Femur (tissue), 1 donor: Measurements from ENCODE around the gene ALDH7A1.
A peak's percentile ranks its signal among the peaks of the same experiment; 100 is the strongest.

Experiments
- DNase-seq: peaks from one replicate; pipeline ENCODE4 v3.0.0-alpha.2; 2017

ALDH7A1 gene

DNA sequence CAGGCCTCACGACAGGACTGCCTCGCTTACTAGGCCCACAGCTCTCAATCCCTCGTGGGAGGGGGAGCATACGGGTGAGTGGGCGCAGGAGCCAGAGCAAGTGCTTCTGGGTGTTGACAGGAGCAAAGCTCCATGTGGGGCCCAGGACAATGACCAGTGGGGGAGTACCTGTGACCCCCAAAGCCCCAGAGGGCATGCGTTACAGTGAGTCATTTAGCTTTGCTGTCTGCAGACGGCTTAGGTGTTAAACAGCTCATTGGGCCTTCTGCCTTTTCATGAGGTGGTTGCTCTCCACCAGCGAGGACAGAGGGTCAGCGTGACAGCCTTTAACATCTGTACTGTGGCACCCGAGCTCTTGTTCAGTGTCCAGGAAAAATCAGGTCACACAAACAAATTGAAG lies 93.6 kb downstream of the ALDH7A1 start:
- DNase-seq: no peak

DNA sequence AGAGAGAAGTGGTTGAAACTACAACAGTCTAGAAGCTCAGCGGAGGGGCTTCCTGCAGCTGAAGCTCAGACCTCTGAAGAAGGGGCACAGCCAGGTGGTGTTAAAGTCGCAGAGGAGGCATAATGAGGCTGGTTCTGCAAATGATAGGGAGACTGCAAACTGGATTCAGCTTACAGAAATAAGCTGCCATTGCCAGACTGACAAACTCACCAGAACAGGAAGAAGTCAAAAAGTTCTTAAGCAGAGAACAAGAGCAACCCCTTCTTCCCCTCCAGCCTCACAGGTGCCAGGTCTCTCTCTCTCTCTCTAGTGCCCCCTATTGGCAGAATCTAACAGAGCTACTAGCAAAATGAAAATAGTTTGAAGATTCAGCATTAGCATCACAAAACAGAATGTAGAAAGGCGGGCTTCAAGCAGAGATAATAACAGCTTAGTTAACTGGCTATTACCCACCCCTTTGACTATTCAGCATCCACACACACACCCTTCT lies 95.1 kb downstream of the ALDH7A1 start:
- no peak for DNase-seq

DNA sequence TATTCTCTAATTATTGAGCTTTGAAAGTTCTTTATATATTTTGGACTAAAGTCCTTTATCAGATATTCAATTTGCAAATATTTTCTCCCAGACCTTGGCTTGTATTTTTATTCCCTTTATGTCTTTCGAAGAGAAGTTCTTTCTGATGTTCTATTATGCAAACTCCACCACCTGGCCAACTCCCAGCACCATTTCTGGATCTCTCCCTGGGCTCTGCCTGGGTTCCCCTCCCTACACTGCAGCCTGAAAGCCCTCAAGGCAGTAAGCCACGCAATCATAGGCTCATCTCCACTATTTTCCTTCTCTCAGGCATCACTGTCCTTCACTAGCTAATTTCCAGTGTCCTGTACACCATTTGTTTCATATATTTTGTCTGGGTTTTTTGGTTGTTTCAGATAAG lies 95.7 kb downstream of the ALDH7A1 start:
- DNase-seq: no peak

DNA sequence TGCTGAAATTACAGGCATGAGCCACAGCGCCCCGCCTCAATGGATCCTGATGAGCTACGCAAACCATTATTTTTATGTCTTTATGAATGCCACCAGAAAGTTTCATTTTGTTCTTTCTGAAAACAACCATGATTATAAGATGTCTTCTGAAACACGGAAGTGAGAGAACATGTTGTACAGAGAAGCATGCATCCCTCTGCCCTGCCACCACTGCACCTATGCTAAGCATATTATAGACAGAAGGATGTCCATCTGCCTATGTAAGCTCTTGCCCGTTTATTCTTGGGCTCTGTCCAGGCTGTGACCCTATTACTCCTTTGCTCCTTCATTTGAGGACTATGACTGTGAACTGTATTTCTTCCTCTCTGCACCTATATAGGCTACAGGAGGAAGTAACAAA lies 97.5 kb downstream of the ALDH7A1 start:
- DNase-seq: no peak

DNA sequence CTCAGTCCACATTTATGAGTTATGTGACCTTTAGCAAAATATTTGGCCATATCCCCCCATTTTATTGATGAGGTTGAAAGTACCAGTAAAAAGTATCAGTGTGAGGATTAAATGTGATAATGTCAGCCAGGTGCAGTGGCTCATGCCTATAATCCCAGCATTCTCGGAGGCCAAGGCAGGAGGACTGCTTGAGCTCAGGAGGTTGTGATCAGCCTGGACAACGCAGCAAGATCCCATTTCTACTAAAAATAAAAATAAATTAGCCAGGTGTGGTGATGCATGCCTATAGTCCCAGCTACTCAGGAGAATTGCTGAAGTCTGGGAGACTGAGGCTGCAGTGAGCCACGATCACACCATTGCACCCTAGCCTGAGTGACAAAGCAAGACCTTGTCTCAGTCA lies 100.6 kb downstream of the ALDH7A1 start:
- DNase-seq: no peak

DNA sequence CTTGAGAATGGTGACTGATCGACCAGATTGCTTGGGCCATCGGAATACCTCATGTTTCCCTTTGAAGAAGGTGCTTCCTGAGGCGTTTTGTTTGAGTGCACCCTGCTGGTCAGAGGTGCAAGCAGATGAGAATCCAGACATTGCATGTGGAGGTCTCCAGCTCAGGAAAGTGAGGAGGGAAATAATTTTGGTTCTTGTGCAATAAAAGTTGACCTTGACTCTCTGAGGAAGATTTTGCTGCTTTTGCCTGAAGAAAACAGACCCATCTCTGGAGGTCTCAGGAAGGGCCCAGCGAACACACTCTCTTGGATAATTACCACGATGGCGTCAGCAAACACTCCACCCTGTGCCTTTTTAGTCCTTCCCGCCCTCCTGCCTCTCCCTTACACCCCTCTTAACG lies 102.1 kb downstream of the ALDH7A1 start:
- no peak for DNase-seq

DNA sequence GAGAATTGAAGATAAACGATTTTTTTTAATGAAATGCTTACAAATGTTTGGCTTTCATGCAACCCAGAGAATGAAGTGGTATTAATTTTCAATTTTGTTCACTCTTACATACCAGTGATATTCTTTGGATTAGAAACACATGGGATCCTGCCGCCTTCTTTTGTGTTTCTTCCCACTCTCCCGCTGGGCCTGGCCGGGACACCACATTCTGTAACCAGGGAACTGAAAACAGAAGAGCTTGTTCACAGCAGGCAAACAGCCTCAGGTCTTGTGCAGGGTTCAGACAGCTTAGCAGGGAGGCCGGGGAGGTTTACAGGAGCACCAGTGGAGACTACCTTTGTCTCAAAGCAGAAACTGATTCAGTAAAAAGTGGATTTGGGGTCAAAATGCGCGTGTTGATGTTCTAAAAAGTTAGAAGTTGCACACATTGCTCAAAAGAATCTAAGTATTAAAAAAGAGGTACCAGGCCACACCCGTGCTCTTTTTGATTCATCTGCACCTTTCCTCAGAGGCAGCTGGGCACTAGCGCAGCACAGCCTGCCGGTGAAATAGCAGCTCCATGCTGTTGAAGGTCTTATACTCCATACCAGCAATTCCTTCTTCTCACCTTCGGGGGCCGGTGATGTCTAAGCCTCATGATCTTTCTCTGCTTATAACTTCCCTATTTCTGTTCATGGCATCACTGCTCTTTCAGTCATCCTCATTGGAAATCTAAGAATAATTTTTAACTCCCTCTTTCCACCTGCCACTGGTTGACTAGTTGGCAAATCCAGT lies 104.7 kb downstream of the ALDH7A1 start:
- peak; percentile 57 for DNase-seq

DNA sequence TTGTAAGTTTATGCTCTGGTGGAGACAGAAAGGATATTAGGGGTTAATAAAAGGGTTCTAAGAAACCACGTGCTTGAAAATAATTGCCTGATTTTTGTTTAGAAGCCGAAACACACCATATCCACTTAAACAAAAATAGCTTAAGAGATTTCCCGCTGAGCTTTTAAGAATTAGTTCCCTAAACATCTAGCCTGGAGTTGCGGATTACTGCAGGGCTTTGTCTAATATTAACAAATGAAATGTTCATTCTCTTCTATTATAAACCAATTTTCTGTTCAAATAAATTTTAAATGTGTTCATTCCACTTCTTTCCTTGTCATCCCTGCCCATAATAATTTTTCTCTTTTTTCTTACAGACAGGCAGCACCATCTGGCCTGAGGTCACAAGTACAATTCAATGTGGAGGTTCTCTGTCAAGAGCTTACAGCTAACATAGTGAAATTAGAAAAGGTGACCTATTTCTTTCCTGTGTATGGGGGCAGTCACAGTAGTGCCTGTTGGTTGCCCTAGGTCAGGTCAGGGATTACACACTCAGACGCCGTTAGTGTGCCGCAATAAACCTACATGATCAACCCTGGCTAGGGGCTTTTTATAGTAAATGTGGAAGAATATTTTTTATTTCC lies 106.5 kb downstream of the ALDH7A1 start:
- no peak for DNase-seq

DNA sequence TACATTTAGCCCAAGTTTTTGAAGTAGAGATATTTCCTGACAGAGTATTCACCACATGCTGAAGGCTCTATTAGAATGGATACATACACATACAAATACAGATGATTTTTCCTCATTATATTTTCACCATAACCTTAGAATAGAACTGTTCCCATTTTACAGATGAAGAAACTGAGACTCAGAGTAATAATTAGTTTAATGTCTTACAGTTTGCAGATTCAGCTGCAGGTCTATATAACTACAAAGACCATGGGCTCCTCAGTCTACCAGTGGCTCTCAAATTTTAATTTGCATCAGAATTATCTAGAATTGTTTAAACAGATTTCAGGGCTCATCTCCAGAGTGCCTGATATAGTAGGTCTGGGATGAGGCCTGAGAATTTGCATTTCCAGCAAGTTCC lies 107.4 kb downstream of the ALDH7A1 start:
- DNase-seq: no peak

DNA sequence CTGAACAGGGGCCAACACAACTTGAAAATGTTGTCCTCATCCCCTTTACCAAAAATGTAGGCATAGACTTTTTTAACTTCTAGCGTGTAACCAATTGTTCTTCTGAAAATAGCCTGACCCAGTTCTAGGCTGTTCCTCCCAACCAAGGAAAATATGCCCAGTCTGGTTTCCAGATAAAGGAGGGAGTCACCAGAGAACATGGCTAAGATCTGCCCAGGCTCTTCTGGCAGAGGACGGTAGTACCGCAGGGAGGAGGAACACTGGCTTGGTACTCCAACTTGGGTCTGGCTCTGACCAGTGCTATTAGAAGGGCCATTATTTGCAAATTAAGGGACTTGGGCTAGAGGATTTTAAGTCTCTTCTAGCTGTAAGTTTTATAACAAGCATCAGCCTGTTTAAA lies 108.7 kb downstream of the ALDH7A1 start:
- DNase-seq: no peak

DNA sequence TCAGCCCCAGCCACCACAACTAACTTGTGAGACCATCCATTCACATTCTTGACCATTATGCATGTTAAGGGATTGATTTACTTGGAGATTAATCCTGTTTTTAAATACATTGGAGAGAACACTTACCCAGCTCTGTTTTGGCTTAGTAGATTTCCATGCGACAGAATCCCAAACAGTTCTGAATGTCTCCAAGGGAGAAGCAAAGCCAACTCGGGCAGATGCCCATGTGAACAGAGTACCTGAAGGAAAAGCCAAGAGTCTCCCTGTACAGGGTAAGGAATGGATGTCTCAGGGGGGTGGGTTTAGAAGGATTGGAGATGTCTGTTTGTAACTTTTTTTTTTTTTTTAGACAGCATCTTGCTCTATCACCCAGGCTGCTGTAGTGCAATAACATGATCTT lies 110.8 kb downstream of the ALDH7A1 start:
- DNase-seq: no peak

DNA sequence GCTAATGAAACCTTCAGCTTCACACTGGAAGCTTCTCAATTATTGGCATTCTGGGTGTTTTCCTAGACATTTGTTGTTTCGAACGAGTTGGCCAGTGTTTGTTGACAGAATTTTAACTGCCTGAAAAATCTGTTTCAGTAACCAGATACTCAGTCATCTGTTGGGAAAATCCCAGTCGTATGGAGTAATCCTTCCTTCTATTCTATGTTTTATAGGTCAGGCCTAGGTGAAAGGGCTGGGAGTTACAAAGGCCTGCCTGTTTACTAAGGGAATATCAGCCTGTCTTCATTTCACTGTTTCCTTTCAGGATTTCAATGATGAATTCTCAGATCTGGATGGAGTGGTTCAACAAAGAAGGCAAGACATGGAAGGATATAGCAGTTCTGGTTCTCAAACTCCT lies 111.9 kb downstream of the ALDH7A1 start:
- DNase-seq: no peak

DNA sequence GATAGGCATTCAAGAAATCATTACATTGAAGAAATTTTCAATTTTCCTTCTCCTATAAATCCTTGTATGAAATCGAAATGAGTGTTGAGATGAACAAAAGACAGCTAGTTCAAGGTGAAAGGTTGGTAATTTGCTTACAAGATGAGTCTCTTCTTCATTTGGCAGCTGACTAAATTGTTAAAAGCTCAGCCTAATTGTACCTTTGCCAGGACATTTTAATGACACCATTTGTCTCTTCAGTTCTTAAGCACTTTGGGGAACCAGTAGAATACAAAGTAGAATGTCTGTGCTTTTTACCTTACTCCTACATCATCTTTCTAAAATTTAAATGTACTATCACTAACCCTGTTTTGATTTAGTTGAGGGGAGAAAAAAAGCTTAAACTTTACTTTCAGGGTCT lies 112.4 kb downstream of the ALDH7A1 start:
- no peak for DNase-seq

DNA sequence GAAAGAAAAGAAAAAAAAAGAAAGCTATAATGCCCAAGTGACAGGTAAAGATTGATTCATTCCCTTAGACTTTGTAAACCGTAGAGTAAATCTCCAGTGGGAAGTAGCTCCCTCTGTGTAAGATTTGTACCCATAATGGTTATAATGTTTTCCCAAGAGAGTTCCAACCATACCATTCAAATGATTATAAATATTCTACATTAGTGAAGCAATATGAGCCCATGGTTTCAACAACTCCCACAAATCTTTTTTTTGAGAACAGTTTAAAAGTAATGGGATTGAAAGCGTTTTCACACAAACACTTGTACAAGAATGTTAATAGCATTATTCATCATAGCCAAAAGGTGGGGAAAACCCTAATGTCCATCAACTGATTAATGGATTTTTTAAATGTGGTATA lies 113.8 kb downstream of the ALDH7A1 start:
- DNase-seq: no peak
